PC-9 (cell line): ENCODE measurements around the gene PHF21B. TPM values are rescaled to one million over a fixed set of nuclear protein-coding genes. Genes with fewer than 3 reads are reported as not detected.

ENCODE experiments used
- BruUV-seq: library from RNA; stranded (reverse); fragments of 400-500 nt; replicated peaks from 2 replicates; lab custom pipeline; 2021; lab: Mats Ljungman, UMichigan
- CTCF ChIA-PET: fragments of 300-600 bp; sonication (Branson Sonifier 250); formaldehyde crosslinking; loops from one replicate; lab custom pipeline; 2022; ENCODE audit warnings: antibody characterized with exemption; lab: Charles Lee
- POLR2A ChIA-PET: fragments of 300-600 bp; sonication (Branson Sonifier 250); formaldehyde crosslinking; loops from one replicate; lab custom pipeline; 2022; ENCODE audit warnings: antibody characterized with exemption; ENCODE audit not compliant: unreplicated experiment; lab: Charles Lee
- DNase-seq, 2 experiments: peaks; one replicate each; pipeline versions ENCODE4 v3.0.0 to v3.0.0-alpha.2; 2015 to 2022; ENCODE audit warnings: mixed read lengths in 1 of 2
- H2AFZ ChIP-seq: fragments of 200-600 bp; sonication (generic); 2 replicates; pipeline ENCODE4 v1.8.1; 2017; ENCODE audit warnings: antibody characterized with exemption
- H3F3A ChIP-seq: fragments of 200-600 bp; sonication (generic); 2 replicates; pipeline ENCODE4 v1.8.1; 2017; ENCODE audit warnings: antibody characterized with exemption, mild to moderate bottlenecking, low read depth; ENCODE audit not compliant: insufficient read depth
- H3K27ac ChIP-seq: fragments of 200-600 bp; sonication (generic); 2 replicates; pipeline ENCODE4 v1.6.1; 2016; ENCODE audit warnings: mixed run types
- H3K27me3 ChIP-seq: fragments of 200-600 bp; sonication (generic); 2 replicates; pipeline ENCODE4 v1.6.1; 2016; ENCODE audit warnings: low read depth, mixed run types; ENCODE audit not compliant: insufficient read depth
- H3K36me3 ChIP-seq: fragments of 200-600 bp; sonication (generic); 2 replicates; pipeline ENCODE4 v1.6.1; 2016; ENCODE audit warnings: low read depth, mixed run types
- H3K4me1 ChIP-seq: fragments of 200-600 bp; sonication (generic); replicated peaks from 2 replicates; pipeline ENCODE4 v1.6.1; 2016; ENCODE audit warnings: mixed run types; ENCODE audit not compliant: insufficient read depth
- H3K4me2 ChIP-seq: fragments of 200-600 bp; sonication (generic); 2 replicates; pipeline ENCODE4 v1.6.1; 2017; ENCODE audit warnings: mixed run types
- H3K4me3 ChIP-seq: fragments of 200-600 bp; sonication (generic); 2 replicates; pipeline ENCODE4 v1.6.1; 2016; ENCODE audit warnings: mixed run types
- H3K79me2 ChIP-seq: fragments of 200-600 bp; sonication (generic); 2 replicates; pipeline ENCODE4 v1.6.1; 2017; ENCODE audit warnings: low read depth, mixed run types
- H3K9me2 ChIP-seq: fragments of 200-600 bp; sonication (generic); 2 replicates; pipeline ENCODE4 v1.8.1; 2017; ENCODE audit warnings: mild to moderate bottlenecking; ENCODE audit not compliant: insufficient read depth
- H3K9me3 ChIP-seq: fragments of 200-600 bp; sonication (generic); 2 replicates; pipeline ENCODE4 v1.8.1; 2016; ENCODE audit warnings: low read depth; ENCODE audit not compliant: insufficient read depth
- H4K20me1 ChIP-seq: fragments of 200-600 bp; sonication (generic); 2 replicates; pipeline ENCODE4 v1.8.1; 2017; ENCODE audit not compliant: insufficient read depth
- CTCF ChIP-seq: fragments of 200-600 bp; sonication (generic); conservative IDR thresholded peaks from 2 replicates; pipeline ENCODE4 v1.6.1; 2017; ENCODE audit warnings: mixed run types, antibody characterized with exemption, mild to moderate bottlenecking, moderate library complexity
- EZH2 ChIP-seq: fragments of 200-600 bp; sonication (generic); IDR thresholded peaks from 2 replicates; pipeline ENCODE4 v1.8.0; 2017; ENCODE audit warnings: antibody characterized with exemption, low read depth
- intact Hi-C: fragments of 100-400 bp; cut with micrococcal nuclease; formaldehyde crosslinking; loops from one replicate; pipeline ENCODE4 v1.10.0; 2022; ENCODE audit not compliant: unreplicated experiment
- total RNA-seq: library from RNA; stranded (reverse); gene quantifications from 2 replicates; pipeline ENCODE4 v1.2.3, GENCODE V29; 2021

PHF21B gene
- total RNA-seq, 1 experiment from 2014 or later = not detected

GRCh38 chr22:44831885-44832284, 177.9 kb downstream of the PHF21B start:
- Histone ChIP-seq H3K4me2 (no peak overlapping the region), H3K36me3 (peaks cover 24% of the 10 kb centered on the region), H3K27ac (no peak overlapping the region), H4K20me1 (no peaks in the 10 kb centered on the region), H3F3A (0 out of 2 replicates have a peak, but pooled peaks cover 8% of the 10 kb centered on the region), H3K9me2 (no peaks in the 10 kb centered on the region), H3K4me1 (no peaks in the 10 kb centered on the region), H3K9me3 (peaks cover 8% of the 10 kb centered on the region), H2AFZ (no peak overlapping the region), H3K79me2 (no peaks in the 10 kb centered on the region), H3K4me3 (no peak overlapping the region), H3K27me3 (no peaks in the 10 kb centered on the region)
- intact Hi-C loops = no loop called here
- no TSS peak for BruUV-seq
- DNase-seq = no peak
- ChIA-PET CTCF (no interaction called here), POLR2A (no interaction called here)
- TF ChIP-seq CTCF (no peak), EZH2 (no peak)

Other genes starting within 250 kb of the PHF21B start
- gene NUP50, start 153.9 kb upstream of the PHF21B start, total RNA-seq = 84.0 and 118 TPM in 2 replicates
- 55.5 and 62.6 TPM in 2 replicates for gene KIAA0930, start 230.9 kb upstream of the PHF21B start, total RNA-seq